ENCODE results near the gene SSH2. TPM values are rescaled to one million over a fixed set of nuclear protein-coding genes. Genes with fewer than 3 reads are reported as not detected.

The SSH2 gene
- polyA plus RNA-seq, 1 of the 3 experiments (the other 2 are of a cell fraction), result 8.8 TPM

Small RNA genes lying within 50 kb of the gene (small RNA-seq; reads per million reads assigned to genes)
- gene RF00156, result 0 reads per million in 7 experiments
- gene RF01210, result 0 reads per million in 7 experiments
- gene RNU6-920P, result 0 reads per million in 7 experiments

Other genes starting within 250 kb of the SSH2 start
- 0.05 TPM in 1 of 2 replicates, not detected in the other for gene EFCAB5, start 11.4 kb upstream of the SSH2 start, polyA plus RNA-seq (2012; rRNA removed)
- gene NSRP1, start 186.6 kb upstream of the SSH2 start, polyA plus RNA-seq (2012; rRNA removed), result 9.6 and 10.8 TPM in 2 replicates

Measured in SK-N-SH (cell line).